HuH-7.5 (cell line): ENCODE measurements around the gene ENPP6.
"Not testable (repeated sequence)": the region's sequence is repeated elsewhere in the genome, so short reads cannot be mapped to it uniquely, and the experiment has no call there.

Source experiments
- DNase-seq: peaks from one replicate; pipeline ENCODE4 v3.0.0; 2011; ENCODE audit warnings: low spot score

The ENPP6 gene

GRCh38 chr4:184059099-184059498 lies 158.6 kb downstream of the ENPP6 start:
- no peak for DNase-seq

- no peak for DNase-seq
Measured at GRCh38 chr4:184058026-184058425, 159.6 kb downstream of the ENPP6 start.

GRCh38 chr4:184056877-184057276 lies 160.8 kb downstream of the ENPP6 start:
- no peak for DNase-seq

GRCh38 chr4:184053434-184053833 lies 164.2 kb downstream of the ENPP6 start:
- DNase-seq = no peak

GRCh38 chr4:184052616-184053015 lies 165.1 kb downstream of the ENPP6 start:
- DNase-seq = no peak

- not testable (repeated sequence) for DNase-seq
Measured at GRCh38 chr4:184051262-184051661, 166.4 kb downstream of the ENPP6 start.

- no peak for DNase-seq
Measured at GRCh38 chr4:184046148-184046547, 171.5 kb downstream of the ENPP6 start.

GRCh38 chr4:184041156-184041555 lies 176.5 kb downstream of the ENPP6 start:
- DNase-seq = no peak

GRCh38 chr4:184039963-184040383 lies 177.7 kb downstream of the ENPP6 start:
- DNase-seq = no peak
